Activated CD4-positive, alpha-beta T cell treated with anti-CD3 and anti-CD28 coated beads, Interleukin-2, Interleukin-6, amounts not matched to agents 100 ng/mL and 50 ng/mL, durations not matched to agents 16 hours and 8 hours (primary cell): ENCODE measurements around the gene NUDT22.

Experiments
- DNase-seq: peaks from one replicate; pipeline ENCODE4 v3.0.0-alpha.2; 2020

The NUDT22 gene

GRCh38 chr11:64229744-64230170 is 3.7 kb downstream of the NUDT22 start:
- DNase-seq, result no peak

GRCh38 chr11:64230171-64230984 is 4.3 kb downstream of the NUDT22 start, which contains the start of gene DNAJC4:
Gene DNAJC4, plus strand, starts transcription at chr11:64230548. Its CDS starts 307 bp downstream, at chr11:64230855.
- DNase-seq, result peak; percentile 92

- no peak for DNase-seq
Measured at GRCh38 chr11:64230985-64231365, 4.9 kb downstream of the NUDT22 start.

- DNase-seq, result no peak
Measured at GRCh38 chr11:64231546-64231945, 5.5 kb downstream of the NUDT22 start.

- DNase-seq, result no peak
Measured at GRCh38 chr11:64232182-64232966, 6.3 kb downstream of the NUDT22 start.

GRCh38 chr11:64232967-64233315 is 6.9 kb downstream of the NUDT22 start:
- no peak for DNase-seq

- peak; percentile 81 for DNase-seq
Measured at GRCh38 chr11:64233913-64234586, 8.0 kb downstream of the NUDT22 start, which contains the start of gene VEGFB. Gene VEGFB, plus strand, starts transcription at chr11:64234584. Its CDS starts 250 bp downstream, at chr11:64234834.

GRCh38 chr11:64234647-64235379 is 8.7 kb downstream of the NUDT22 start:
- peak; percentile 59 for DNase-seq

- no peak for DNase-seq
Measured at GRCh38 chr11:64235437-64236161, 9.5 kb downstream of the NUDT22 start.

- no peak for DNase-seq
Measured at GRCh38 chr11:64237484-64237951, 11.4 kb downstream of the NUDT22 start.

GRCh38 chr11:64238076-64238475 is 12.0 kb downstream of the NUDT22 start:
- DNase-seq, result no peak

- no peak for DNase-seq
Measured at GRCh38 chr11:64238999-64239398, 12.9 kb downstream of the NUDT22 start.

GRCh38 chr11:64239662-64240434 is 13.8 kb downstream of the NUDT22 start:
- DNase-seq, result peak; percentile 21

- DNase-seq, result peak; percentile 99
Measured at GRCh38 chr11:64240435-64241240, 14.6 kb downstream of the NUDT22 start, which contains the start of gene FKBP2. Gene FKBP2, plus strand, starts transcription at chr11:64241095. Its CDS starts 1,293 bp downstream, at chr11:64242388.

- DNase-seq, result peak; percentile 100
Measured at GRCh38 chr11:64241241-64241490, 15.1 kb downstream of the NUDT22 start.

- peak; percentile 29 for DNase-seq
Measured at GRCh38 chr11:64241491-64242374, 15.7 kb downstream of the NUDT22 start.

GRCh38 chr11:64243236-64243854 is 17.3 kb downstream of the NUDT22 start:
- DNase-seq, result no peak

- DNase-seq, result no peak
Measured at GRCh38 chr11:64244107-64244506, 18.0 kb downstream of the NUDT22 start.

- DNase-seq, result no peak
Measured at GRCh38 chr11:64244966-64245365, 18.9 kb downstream of the NUDT22 start.
